GM19099 (cell line): ENCODE results near the gene TNFRSF17.

Experiments used
- POLR2A ChIP-seq: IDR thresholded peaks from 3 replicates; pipeline ENCODE4 v1.6.1; 2011; ENCODE audit warnings: low read depth; ENCODE audit not compliant: insufficient read length; ENCODE audit errors: extremely low read depth

TNFRSF17 gene

GRCh38 chr16:11967195-11967911 is 2.3 kb downstream of the TNFRSF17 start:
- TF ChIP-seq POLR2A: no peak

GRCh38 chr16:11968577-11968976 is 3.6 kb downstream of the TNFRSF17 start:
- TF ChIP-seq POLR2A: no peak

- no peak for TF ChIP-seq POLR2A
Observed at GRCh38 chr16:11972128-11972527, 7.1 kb downstream of the TNFRSF17 start.

- no peak for TF ChIP-seq POLR2A
Observed at GRCh38 chr16:11973070-11973469, 8.1 kb downstream of the TNFRSF17 start.

- TF ChIP-seq POLR2A: no peak
Observed at GRCh38 chr16:11976850-11977375, 11.9 kb downstream of the TNFRSF17 start.

- TF ChIP-seq POLR2A: no peak
Observed at GRCh38 chr16:11977376-11978041, 12.5 kb downstream of the TNFRSF17 start.

GRCh38 chr16:11978080-11978479 is 13.1 kb downstream of the TNFRSF17 start:
- peak; percentile 7 for TF ChIP-seq POLR2A

GRCh38 chr16:11979013-11979672 is 14.1 kb downstream of the TNFRSF17 start:
- TF ChIP-seq POLR2A: no peak

GRCh38 chr16:11980136-11980844 is 15.3 kb downstream of the TNFRSF17 start:
- TF ChIP-seq POLR2A: no peak

GRCh38 chr16:11985250-11985649 is 20.2 kb downstream of the TNFRSF17 start:
- TF ChIP-seq POLR2A: no peak

- TF ChIP-seq POLR2A: no peak
Observed at GRCh38 chr16:11986521-11987057, 21.6 kb downstream of the TNFRSF17 start.

- no peak for TF ChIP-seq POLR2A
Observed at GRCh38 chr16:11988258-11988978, 23.4 kb downstream of the TNFRSF17 start.

- no peak for TF ChIP-seq POLR2A
Observed at GRCh38 chr16:11990702-11991390, 25.8 kb downstream of the TNFRSF17 start.
